Ovary (tissue), 3 donors: Measurements from ENCODE around the gene ARHGEF10L.

Experiments
- CTCF ChIP-seq, 3 donors: fragments of 450-650 bp in 2 of 3; fragments of 200-600 bp in 1 of 3; IDR thresholded peaks; one replicate each; pipeline versions ENCODE4 v1.5.1 to v1.8.0; 2016 to 2022; ENCODE audit warnings: antibody characterized with exemption in 3 of 3, mild to moderate bottlenecking in 1 of 3
- EP300 ChIP-seq: sonication (generic); formaldehyde crosslinking; IDR thresholded peaks from one replicate; pipeline ENCODE4 v1.6.1; 2017; ENCODE audit warnings: antibody characterized with exemption
- POLR2A ChIP-seq: fragments of 450-650 bp; IDR thresholded peaks from one replicate; pipeline ENCODE4 v1.6.1; 2017; ENCODE audit warnings: antibody characterized with exemption, mild to moderate bottlenecking, moderate library complexity
- donor health status: DM: no; HTN: no; CAD: no.

GRCh38 chr1:17662296-17662695 lies 122.8 kb downstream of the ARHGEF10L start:
- no peak for TF ChIP-seq CTCF (IDR thresholded peaks at IDR 0.05)
- no peak for TF ChIP-seq POLR2A
- TF ChIP-seq EP300: no peak
